GM23338 (cell line): Measurements from ENCODE around the gene CNTNAP2. TPM values are rescaled to one million over a fixed set of nuclear protein-coding genes. Genes with fewer than 3 reads are reported as not detected.

ENCODE experiments used
- ATAC-seq: fragments of 200-7000 bp; cut with Tn5 transposase; 3 replicates; pipeline ENCODE4 v1.9.1; 2020
- DNase-seq: peaks from one replicate; pipeline ENCODE4 v3.0.0-alpha.2; 2015; ENCODE audit warnings: low spot score
- H2AFZ ChIP-seq: fragments of 200-600 bp; sonication (generic); 2 replicates; pipeline ENCODE4 v1.8.0; 2016; ENCODE audit warnings: antibody characterized with exemption, mild to moderate bottlenecking, moderate library complexity
- H3F3A ChIP-seq: fragments of 200-600 bp; sonication (generic); replicated peaks from 2 replicates; pipeline ENCODE4 v1.8.0; 2017; ENCODE audit warnings: antibody characterized with exemption, mixed run types, low read depth
- H3K27ac ChIP-seq: fragments of 200-600 bp; sonication (generic); 2 replicates; pipeline ENCODE4 v1.6.1; 2016; ENCODE audit warnings: low read depth
- H3K27me3 ChIP-seq: fragments of 200-600 bp; sonication (generic); 2 replicates; pipeline ENCODE4 v1.8.0; 2016; ENCODE audit warnings: mild to moderate bottlenecking, mixed run types, moderate library complexity; ENCODE audit not compliant: insufficient read depth
- H3K36me3 ChIP-seq: fragments of 200-600 bp; sonication (generic); 2 replicates; pipeline ENCODE4 v1.8.0; 2016; ENCODE audit warnings: mild to moderate bottlenecking; ENCODE audit not compliant: insufficient read depth
- H3K4me1 ChIP-seq: fragments of 200-600 bp; sonication (generic); 2 replicates; pipeline ENCODE4 v1.8.0; 2016; ENCODE audit warnings: mild to moderate bottlenecking, moderate library complexity; ENCODE audit not compliant: insufficient read depth
- H3K4me2 ChIP-seq: fragments of 200-600 bp; sonication (generic); 2 replicates; pipeline ENCODE4 v1.7.1; 2017; ENCODE audit warnings: mixed run types
- H3K4me3 ChIP-seq: fragments of 200-600 bp; sonication (generic); 2 replicates; pipeline ENCODE4 v1.6.1; 2016; ENCODE audit warnings: mixed run types
- H3K79me2 ChIP-seq: fragments of 200-600 bp; sonication (generic); replicated peaks from 2 replicates; pipeline ENCODE4 v1.8.0; 2017; ENCODE audit warnings: mild to moderate bottlenecking; ENCODE audit not compliant: insufficient read depth
- H3K9me2 ChIP-seq: fragments of 200-600 bp; sonication (generic); 2 replicates; pipeline ENCODE4 v1.8.0; 2017; ENCODE audit not compliant: insufficient read depth
- H4K20me1 ChIP-seq: fragments of 200-600 bp; sonication (generic); replicated peaks from 2 replicates; pipeline ENCODE4 v1.8.0; 2017; ENCODE audit warnings: mild to moderate bottlenecking; ENCODE audit not compliant: insufficient read depth
- H3K27ac Mint-ChIP-seq: 2 replicates; pipeline ENCODE4 v1.8.0; 2020; ENCODE audit warnings: inconsistent platforms, mild to moderate bottlenecking, moderate library complexity, mixed read lengths
- H3K27me3 Mint-ChIP-seq: 3 replicates; pipeline ENCODE4 v1.8.0; 2022; ENCODE audit warnings: low read depth, mild to moderate bottlenecking, moderate library complexity, mixed read lengths, inconsistent platforms; ENCODE audit not compliant: insufficient read depth, poor library complexity
- H3K36me3 Mint-ChIP-seq: 3 replicates; pipeline ENCODE4 v1.8.0; 2021; ENCODE audit warnings: low read depth, mild to moderate bottlenecking, inconsistent platforms, moderate library complexity, mixed read lengths
- H3K4me1 Mint-ChIP-seq: 3 replicates; pipeline ENCODE4 v1.8.0; 2020; ENCODE audit warnings: mild to moderate bottlenecking, inconsistent platforms, mixed read lengths
- H3K4me3 Mint-ChIP-seq: 3 replicates; pipeline ENCODE4 v1.8.0; 2021; ENCODE audit warnings: moderate library complexity, mild to moderate bottlenecking, inconsistent platforms, mixed read lengths
- H3K9me3 Mint-ChIP-seq: 3 replicates; pipeline ENCODE4 v1.8.0; 2020; ENCODE audit warnings: moderate library complexity, mild to moderate bottlenecking, inconsistent platforms, mixed read lengths
- CREB1 ChIP-seq: fragments of 250-450 bp; sonication (Bioruptor Pico); IDR thresholded peaks from 2 replicates; pipeline ENCODE4 v1.5.0; 2020; ENCODE audit warnings: low read depth, mild to moderate bottlenecking, moderate library complexity
- ETS1 ChIP-seq: IDR thresholded peaks from 2 replicates; pipeline ENCODE4 v1.6.1; 2016; ENCODE audit warnings: antibody characterized with exemption
- EZH2phosphoT487 ChIP-seq: fragments of 200-600 bp; sonication (generic); IDR thresholded peaks from one replicate; pipeline ENCODE4 v1.8.1; 2018; ENCODE audit warnings: antibody characterized with exemption; ENCODE audit not compliant: unreplicated experiment
- JUNB ChIP-seq: IDR thresholded peaks from one replicate; pipeline ENCODE4 v1.6.1; 2016; ENCODE audit warnings: antibody characterized with exemption; ENCODE audit not compliant: unreplicated experiment
- NANOG ChIP-seq: IDR thresholded peaks from 2 replicates; pipeline ENCODE4 v1.6.1; 2016; ENCODE audit warnings: antibody characterized with exemption, borderline replicate concordance
- POLR2AphosphoS5 ChIP-seq: IDR thresholded peaks from 2 replicates; pipeline ENCODE4 v1.6.1; 2016; ENCODE audit warnings: antibody characterized with exemption, low read depth
- STAT1 ChIP-seq: IDR thresholded peaks from one replicate; pipeline ENCODE4 v1.6.1; 2016; ENCODE audit warnings: antibody characterized with exemption; ENCODE audit not compliant: unreplicated experiment
- ZNF114 ChIP-seq: fragments of 250-450 bp; sonication (Bioruptor Pico); IDR thresholded peaks from 2 replicates; pipeline ENCODE4 v1.5.0; 2020; ENCODE audit warnings: mild to moderate bottlenecking, moderate library complexity
- polyA plus RNA-seq: library from polyadenylated mRNA; unstranded; fragments of >200 nt; fragmentation: Nextera tagmentation; extraction: Ambion mirVana; gene quantifications from 2 replicates; pipeline ENCODE4 v1.2.1, GENCODE V29; 2016
- total RNA-seq: library from RNA; depleted of rRNA; stranded (reverse); fragments of >200 nt; shearing (Covaris generic); gene quantifications from 2 replicates; pipeline ENCODE4 v1.2.3, GENCODE V29; 2014
- TF ChIP-seq, protein P1 (sequence below): IDR thresholded peaks from one replicate; pipeline ENCODE4 v1.6.1; 2018; ENCODE audit warnings: antibody characterized with exemption; ENCODE audit not compliant: unreplicated experiment
- TF ChIP-seq, protein P2 (sequence below), 2 experiments: fragments of 200-600 bp in 1 of 2; sonication (generic) in 1 of 2; conservative IDR thresholded peaks; 2 replicates each; pipeline versions ENCODE4 v1.5.1 to v1.6.1; 2016 to 2017; ENCODE audit warnings: antibody characterized with exemption in 2 of 2, low read depth in 2 of 2, mild to moderate bottlenecking in 2 of 2, moderate library complexity in 1 of 2
- TF ChIP-seq, protein P3 (sequence below): fragments of 250-450 bp; sonication (Bioruptor Pico); IDR thresholded peaks from 2 replicates; pipeline ENCODE4 v1.5.0; 2020; ENCODE audit warnings: mild to moderate bottlenecking, moderate library complexity

CNTNAP2 gene
- total and polyA plus RNA-seq, 2 experiments from 2014 or later = 38.2 to 61.3 TPM

- Histone ChIP-seq H3K27me3 (no peaks in the 10 kb centered on the region), H3F3A (no peaks in the 10 kb centered on the region), H3K36me3 (no peaks in the 10 kb centered on the region), H3K4me1 (peaks cover 6% of the 10 kb centered on the region; the same call in 1 of the 2 replicates), H3K79me2 (no peaks in the 10 kb centered on the region), H3K4me3 (no peak overlapping the region), H2AFZ (no peak overlapping the region), H3K9me2 (no peaks in the 10 kb centered on the region), H4K20me1 (no peaks in the 10 kb centered on the region), H3K27ac (no peak overlapping the region), H3K4me2 (no peak overlapping the region)
- Mint-ChIP-seq H3K4me1 (peaks cover 12% of the 10 kb centered on the region), H3K27me3 (peaks cover 10% of the 10 kb centered on the region), H3K9me3 (peaks cover 30% of the 10 kb centered on the region), H3K4me3 (no peak overlapping the region; the same call in 2 of the 3 replicates), H3K36me3 (peaks cover 28% of the 10 kb centered on the region), H3K27ac (no peak overlapping the region)
- TF ChIP-seq ZNF114 = no peak
- no peak for TF ChIP-seq POLR2AphosphoS5
- TF ChIP-seq ETS1 = no peak
- TF ChIP-seq EZH2phosphoT487 = no peak
- TF ChIP-seq STAT1 = no peak
- TF ChIP-seq, protein P1, sequence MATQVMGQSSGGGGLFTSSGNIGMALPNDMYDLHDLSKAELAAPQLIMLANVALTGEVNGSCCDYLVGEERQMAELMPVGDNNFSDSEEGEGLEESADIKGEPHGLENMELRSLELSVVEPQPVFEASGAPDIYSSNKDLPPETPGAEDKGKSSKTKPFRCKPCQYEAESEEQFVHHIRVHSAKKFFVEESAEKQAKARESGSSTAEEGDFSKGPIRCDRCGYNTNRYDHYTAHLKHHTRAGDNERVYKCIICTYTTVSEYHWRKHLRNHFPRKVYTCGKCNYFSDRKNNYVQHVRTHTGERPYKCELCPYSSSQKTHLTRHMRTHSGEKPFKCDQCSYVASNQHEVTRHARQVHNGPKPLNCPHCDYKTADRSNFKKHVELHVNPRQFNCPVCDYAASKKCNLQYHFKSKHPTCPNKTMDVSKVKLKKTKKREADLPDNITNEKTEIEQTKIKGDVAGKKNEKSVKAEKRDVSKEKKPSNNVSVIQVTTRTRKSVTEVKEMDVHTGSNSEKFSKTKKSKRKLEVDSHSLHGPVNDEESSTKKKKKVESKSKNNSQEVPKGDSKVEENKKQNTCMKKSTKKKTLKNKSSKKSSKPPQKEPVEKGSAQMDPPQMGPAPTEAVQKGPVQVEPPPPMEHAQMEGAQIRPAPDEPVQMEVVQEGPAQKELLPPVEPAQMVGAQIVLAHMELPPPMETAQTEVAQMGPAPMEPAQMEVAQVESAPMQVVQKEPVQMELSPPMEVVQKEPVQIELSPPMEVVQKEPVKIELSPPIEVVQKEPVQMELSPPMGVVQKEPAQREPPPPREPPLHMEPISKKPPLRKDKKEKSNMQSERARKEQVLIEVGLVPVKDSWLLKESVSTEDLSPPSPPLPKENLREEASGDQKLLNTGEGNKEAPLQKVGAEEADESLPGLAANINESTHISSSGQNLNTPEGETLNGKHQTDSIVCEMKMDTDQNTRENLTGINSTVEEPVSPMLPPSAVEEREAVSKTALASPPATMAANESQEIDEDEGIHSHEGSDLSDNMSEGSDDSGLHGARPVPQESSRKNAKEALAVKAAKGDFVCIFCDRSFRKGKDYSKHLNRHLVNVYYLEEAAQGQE = no peak
- no peak for TF ChIP-seq CREB1 (CRISPR knock-in tag)
- TF ChIP-seq JUNB = no peak
- TF ChIP-seq NANOG = no peak
- TF ChIP-seq, protein P2, sequence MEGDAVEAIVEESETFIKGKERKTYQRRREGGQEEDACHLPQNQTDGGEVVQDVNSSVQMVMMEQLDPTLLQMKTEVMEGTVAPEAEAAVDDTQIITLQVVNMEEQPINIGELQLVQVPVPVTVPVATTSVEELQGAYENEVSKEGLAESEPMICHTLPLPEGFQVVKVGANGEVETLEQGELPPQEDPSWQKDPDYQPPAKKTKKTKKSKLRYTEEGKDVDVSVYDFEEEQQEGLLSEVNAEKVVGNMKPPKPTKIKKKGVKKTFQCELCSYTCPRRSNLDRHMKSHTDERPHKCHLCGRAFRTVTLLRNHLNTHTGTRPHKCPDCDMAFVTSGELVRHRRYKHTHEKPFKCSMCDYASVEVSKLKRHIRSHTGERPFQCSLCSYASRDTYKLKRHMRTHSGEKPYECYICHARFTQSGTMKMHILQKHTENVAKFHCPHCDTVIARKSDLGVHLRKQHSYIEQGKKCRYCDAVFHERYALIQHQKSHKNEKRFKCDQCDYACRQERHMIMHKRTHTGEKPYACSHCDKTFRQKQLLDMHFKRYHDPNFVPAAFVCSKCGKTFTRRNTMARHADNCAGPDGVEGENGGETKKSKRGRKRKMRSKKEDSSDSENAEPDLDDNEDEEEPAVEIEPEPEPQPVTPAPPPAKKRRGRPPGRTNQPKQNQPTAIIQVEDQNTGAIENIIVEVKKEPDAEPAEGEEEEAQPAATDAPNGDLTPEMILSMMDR (conservative IDR thresholded peaks at IDR 0.05; ENCODE audit: low read depth in 2 of 2) = no peak
- TF ChIP-seq, protein P3, sequence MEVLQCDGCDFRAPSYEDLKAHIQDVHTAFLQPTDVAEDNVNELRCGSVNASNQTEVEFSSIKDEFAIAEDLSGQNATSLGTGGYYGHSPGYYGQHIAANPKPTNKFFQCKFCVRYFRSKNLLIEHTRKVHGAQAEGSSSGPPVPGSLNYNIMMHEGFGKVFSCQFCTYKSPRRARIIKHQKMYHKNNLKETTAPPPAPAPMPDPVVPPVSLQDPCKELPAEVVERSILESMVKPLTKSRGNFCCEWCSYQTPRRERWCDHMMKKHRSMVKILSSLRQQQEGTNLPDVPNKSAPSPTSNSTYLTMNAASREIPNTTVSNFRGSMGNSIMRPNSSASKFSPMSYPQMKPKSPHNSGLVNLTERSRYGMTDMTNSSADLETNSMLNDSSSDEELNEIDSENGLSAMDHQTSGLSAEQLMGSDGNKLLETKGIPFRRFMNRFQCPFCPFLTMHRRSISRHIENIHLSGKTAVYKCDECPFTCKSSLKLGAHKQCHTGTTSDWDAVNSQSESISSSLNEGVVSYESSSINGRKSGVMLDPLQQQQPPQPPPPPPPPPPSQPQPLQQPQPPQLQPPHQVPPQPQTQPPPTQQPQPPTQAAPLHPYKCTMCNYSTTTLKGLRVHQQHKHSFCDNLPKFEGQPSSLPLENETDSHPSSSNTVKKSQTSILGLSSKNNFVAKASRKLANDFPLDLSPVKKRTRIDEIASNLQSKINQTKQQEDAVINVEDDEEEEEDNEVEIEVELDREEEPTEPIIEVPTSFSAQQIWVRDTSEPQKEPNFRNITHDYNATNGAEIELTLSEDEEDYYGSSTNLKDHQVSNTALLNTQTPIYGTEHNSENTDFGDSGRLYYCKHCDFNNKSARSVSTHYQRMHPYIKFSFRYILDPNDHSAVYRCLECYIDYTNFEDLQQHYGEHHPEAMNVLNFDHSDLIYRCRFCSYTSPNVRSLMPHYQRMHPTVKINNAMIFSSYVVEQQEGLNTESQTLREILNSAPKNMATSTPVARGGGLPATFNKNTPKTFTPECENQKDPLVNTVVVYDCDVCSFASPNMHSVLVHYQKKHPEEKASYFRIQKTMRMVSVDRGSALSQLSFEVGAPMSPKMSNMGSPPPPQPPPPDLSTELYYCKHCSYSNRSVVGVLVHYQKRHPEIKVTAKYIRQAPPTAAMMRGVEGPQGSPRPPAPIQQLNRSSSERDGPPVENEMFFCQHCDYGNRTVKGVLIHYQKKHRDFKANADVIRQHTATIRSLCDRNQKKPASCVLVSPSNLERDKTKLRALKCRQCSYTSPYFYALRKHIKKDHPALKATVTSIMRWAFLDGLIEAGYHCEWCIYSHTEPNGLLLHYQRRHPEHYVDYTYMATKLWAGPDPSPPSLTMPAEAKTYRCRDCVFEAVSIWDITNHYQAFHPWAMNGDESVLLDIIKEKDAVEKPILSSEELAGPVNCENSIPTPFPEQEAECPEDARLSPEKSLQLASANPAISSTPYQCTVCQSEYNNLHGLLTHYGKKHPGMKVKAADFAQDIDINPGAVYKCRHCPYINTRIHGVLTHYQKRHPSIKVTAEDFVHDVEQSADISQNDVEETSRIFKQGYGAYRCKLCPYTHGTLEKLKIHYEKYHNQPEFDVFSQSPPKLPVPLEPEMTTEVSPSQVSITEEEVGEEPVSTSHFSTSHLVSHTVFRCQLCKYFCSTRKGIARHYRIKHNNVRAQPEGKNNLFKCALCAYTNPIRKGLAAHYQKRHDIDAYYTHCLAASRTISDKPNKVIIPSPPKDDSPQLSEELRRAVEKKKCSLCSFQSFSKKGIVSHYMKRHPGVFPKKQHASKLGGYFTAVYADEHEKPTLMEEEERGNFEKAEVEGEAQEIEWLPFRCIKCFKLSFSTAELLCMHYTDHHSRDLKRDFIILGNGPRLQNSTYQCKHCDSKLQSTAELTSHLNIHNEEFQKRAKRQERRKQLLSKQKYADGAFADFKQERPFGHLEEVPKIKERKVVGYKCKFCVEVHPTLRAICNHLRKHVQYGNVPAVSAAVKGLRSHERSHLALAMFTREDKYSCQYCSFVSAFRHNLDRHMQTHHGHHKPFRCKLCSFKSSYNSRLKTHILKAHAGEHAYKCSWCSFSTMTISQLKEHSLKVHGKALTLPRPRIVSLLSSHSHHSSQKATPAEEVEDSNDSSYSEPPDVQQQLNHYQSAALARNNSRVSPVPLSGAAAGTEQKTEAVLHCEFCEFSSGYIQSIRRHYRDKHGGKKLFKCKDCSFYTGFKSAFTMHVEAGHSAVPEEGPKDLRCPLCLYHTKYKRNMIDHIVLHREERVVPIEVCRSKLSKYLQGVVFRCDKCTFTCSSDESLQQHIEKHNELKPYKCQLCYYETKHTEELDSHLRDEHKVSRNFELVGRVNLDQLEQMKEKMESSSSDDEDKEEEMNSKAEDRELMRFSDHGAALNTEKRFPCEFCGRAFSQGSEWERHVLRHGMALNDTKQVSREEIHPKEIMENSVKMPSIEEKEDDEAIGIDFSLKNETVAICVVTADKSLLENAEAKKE (CRISPR knock-in tag) = no peak
- DNase-seq (no peak), ATAC-seq (no peak)
Observed at GRCh38 chr7:148330124-148330818, 2213.7 kb downstream of the CNTNAP2 start.
